Stimulated activated naive CD4-positive, alpha-beta T cell treated with Interleukin-2 at 50 U/mL for 16 hours (primary cell): ENCODE measurements around the gene PALLD.
"Not testable (repeated sequence)": the region's sequence is repeated elsewhere in the genome, so short reads cannot be mapped to it uniquely, and the experiment has no call there.

ENCODE experiments used
- DNase-seq: peaks from one replicate; lab custom pipeline; 2025; lab: John Stamatoyannopoulos, UW

Gene PALLD

DNA sequence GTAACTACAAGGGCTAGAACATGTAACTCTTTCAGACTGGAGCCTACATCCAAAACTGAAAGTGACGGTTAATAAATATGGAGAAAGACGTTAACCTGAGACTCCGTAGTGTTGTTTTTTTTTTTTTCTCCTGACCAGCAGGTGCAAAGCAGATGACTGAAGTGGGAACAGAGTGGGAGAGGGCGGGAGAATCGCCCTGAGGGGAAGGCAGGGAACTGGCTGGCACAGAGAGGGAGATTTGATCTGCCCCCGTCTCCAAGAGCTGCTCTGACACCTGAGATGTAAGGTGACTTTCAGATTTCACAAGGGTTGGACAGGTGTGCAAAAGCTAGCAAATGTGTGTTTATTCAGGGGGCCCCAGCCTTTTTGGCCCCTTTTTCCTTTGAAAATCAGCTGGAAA lies 180.2 kb downstream of the PALLD start:
- DNase-seq = no peak

DNA sequence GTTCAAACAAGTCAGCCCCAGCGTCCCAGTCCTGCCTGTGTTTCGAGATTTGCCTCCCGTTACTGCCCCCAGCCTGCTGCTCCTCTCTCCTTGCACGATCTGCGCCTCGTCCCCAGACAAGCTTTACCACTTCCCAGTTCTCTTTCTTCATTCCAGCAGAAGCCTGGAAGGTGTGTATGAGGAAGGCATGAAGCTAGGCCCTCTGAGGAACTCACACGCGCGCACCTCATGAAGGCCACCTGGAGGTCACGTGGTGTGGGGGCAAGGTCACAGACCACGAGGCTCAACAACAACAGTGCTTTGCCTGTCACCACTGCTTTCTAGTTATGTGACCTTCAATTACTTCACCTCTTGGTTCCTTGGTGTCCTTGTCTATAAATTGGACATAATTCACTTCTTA lies 181.0 kb downstream of the PALLD start:
- DNase-seq = no peak

DNA sequence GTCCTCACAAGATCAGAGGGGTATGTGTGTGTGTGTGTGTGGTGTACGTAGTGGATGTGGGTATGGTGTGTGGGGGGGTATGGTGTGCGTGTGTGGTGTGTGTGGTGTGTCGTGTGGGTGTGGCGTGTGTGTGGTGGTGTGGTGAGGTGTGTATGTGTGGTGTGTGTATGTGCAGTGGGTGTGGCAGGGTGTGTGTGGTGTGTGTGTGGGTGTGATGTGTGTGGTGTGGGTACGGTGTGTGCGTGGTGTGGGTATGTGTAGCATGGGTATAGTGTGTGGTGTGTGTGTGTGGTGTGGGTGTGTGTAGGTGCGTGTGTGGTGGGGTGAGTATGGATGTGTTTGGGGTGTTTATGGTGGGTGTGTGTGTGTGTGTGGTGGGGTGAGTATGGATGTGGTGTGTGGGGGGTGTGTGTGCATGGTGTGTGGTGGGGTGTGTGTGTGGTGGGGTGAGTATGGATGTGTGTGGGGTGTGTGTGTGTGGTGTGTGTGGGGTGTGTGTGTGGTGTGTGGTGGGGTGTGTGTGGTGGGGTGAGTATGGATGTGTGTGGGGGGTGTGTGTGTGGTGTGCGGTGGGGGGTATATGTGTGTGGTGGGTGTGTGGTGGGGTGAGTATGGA lies 182.0 kb downstream of the PALLD start:
- DNase-seq = no peak

DNA sequence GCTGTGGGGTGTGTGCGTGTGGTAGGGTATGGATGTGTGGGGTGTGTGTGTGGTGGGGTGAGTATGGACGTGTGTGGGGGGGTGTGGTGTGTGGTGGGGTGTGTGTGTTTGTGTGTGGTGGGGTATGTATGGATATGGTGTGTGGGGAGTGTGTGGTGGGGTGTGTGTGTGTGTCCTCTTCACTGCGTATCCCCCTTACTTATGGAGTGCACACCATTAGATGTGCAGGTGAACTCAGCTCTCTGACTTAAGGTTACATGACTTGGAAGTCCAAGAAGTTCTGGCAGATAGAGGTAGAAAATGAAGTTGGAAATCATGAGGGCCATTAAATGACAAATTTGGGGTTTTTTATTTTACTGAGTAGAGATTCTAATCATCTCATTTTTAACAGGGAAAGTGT lies 182.5 kb downstream of the PALLD start:
- DNase-seq = no peak

DNA sequence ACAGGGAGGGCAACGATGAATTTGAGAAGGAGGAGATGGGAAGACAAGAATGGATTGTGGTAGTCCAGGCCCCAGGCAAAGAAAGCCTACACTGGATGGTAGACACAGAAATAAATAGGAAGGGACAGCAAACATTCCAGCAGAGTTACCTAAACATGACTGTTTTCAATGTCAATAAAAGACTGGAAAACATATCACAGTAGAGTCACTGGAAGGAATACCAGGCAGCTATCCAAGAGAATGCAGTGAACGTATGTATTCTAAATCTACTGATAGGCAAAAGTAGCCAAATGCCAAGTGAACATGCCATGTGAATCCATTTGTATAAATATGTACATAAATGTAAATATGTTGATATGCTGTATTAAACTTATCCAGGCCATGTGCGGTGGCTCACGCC lies 183.0 kb downstream of the PALLD start:
- no peak for DNase-seq

DNA sequence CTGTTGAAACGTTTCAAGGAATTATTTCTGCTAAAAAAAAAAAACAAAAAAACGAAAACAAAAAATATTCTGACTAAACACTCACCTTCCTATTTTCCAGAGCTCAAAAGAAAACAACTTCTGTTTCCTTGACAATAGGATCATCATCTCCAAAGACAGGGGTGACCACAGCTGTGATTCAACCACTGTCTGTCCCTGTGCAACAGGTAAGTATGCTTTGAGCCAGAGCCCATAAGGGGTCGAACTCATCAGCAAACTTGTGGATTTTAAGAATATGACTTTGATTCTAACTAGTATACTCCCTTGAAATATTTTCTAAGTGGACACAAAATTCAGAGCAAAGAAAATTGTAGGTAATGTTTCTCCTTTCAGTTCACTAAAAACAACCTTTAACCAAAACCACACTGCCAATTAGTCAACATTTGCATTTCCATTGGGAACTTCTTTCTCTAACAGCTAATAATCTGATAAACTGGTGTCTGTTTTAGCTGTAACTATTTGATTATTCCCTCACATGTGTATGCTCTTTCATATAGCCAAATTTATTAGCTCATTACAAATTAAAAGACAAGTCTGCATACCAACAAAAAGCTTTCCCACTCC lies 186.1 kb downstream of the PALLD start:
- DNase-seq = no peak

DNA sequence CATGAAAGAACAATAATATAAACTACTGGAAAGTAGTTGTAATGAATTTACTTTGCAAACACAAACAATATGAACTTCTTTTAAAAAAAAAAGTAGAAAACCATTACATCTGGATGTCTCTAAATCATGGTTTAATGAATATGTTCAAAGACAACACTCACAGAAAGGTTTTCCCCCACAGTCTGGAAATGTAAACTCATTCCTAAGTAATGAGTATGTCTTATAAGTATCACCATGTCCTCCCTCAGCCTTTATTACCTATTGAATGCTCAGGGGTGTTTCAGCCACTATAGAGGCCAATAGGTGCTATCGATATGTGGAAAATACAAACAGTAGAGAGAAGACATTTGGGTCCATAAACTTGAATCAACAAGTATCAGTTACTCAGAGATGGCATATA lies 186.7 kb downstream of the PALLD start:
- DNase-seq = no peak

DNA sequence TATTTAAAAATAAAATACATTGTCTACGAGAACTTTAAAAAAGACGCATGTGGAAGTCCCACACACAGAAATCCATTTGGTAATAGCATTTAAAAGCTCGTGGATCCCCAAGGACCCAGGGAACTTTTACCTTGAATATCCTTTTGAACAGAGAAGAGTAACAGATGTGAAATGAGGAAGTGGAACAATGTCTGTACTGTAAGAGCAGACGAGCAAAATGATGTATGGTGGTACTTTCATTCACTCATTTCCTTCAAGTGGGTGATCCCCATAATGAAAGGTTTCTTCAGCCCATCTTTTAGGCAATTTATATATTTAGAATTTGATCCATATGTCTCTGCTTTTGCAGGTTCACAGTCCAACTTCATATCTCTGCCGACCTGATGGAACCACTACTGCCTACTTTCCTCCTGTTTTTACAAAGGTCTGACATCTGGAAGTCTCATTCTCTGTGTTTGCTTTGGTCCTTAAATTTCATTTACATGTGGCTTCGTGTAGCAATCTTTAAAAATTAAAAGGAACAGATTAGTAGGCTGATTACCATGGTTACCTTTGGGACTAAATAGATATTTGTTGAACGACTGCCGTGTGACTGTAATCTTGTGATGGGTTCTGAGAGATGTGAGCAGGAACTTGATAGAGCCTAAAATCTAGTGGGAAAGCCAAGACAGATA lies 188.4 kb downstream of the PALLD start:
- DNase-seq = no peak

DNA sequence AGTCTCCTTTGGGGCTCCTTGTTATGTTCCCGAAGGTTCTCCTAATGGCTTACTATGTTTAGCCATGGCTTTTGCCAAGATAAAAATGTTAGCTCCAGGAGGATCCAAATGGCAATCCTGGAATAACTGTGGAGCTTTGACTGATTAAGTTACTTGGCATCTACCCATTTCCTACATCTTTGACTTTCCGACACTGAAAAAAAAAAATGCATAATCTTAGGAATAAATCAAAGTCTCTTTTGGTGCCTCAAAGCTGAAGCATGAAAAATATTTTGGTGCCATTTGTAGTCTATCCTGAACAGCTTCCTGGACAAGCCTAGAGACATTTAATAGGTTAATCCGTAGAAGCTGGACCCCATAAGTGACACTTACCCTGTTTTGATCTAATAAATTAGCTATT lies 191.7 kb downstream of the PALLD start:
- no peak for DNase-seq

DNA sequence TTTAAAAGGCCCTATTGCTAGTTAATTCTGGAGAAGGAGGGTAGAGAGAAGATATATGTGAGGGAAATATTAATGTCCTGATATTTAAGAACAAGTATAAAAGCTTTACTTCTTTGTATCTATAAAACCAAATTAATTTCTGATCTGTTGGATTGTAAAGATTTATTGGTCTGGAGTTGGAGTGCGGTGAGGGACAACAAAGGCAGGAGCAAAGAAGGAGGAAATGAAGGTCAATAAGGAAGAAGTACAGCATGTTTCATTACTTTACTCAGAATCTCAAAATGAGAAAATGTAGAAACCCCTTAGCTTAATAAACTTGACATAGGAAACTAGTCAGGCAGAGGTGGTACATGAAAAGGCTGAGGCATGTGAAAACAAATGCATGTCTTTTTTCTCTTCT lies 192.9 kb downstream of the PALLD start:
- no peak for DNase-seq

DNA sequence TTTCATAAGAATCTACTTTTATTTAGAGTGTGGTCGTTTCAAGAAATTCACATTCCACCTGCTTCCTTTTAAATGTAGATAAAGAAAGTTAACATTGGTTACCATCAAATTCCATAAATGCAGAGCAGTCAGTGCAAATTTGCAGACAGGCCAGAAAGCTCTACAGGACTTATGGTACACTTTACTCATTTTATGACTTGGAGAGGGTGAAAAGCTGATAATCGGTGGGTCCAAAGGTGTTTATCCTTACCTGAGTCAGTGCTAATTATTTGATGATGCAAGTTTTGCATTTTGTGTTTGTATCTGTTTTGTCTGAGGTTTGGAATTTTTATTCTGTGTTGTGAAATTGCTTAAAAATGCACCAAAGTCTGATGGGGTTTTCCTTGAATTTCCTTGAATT lies 193.3 kb downstream of the PALLD start:
- DNase-seq = no peak

DNA sequence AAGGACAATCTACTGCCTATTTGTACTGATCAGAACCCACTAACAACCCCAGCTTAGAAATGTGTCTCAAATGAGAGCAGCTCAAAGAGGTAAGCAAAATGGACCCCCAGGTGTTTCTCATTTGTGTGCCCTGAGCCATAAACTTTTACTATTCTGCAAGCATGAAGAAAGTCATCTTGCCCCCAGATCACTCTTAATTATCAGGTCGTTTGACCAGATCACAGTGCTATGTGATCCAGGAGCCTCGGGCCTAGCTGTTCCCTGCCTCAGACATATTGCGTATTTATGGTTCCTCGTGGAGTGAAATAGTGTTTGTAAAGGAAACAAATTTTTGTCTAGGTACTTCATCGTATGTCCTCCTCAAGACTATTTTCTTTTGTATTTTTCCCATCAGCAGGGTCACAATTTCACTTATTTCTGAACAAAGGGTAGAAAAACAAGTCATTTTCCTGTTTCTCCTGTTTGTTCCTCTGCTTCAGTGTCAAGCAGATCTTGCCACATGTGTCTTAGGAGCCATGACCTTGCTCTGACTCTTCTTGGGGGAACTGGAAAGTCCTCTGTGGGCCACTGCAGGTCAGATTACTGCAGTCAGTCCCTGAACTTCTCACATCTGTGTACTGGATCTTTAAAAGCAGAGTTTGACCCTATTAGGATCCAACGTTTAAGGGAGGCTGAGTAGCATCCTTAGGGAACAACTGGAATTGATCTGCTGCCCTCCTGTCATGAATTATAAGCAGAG lies 194.9 kb downstream of the PALLD start:
- DNase-seq = no peak

DNA sequence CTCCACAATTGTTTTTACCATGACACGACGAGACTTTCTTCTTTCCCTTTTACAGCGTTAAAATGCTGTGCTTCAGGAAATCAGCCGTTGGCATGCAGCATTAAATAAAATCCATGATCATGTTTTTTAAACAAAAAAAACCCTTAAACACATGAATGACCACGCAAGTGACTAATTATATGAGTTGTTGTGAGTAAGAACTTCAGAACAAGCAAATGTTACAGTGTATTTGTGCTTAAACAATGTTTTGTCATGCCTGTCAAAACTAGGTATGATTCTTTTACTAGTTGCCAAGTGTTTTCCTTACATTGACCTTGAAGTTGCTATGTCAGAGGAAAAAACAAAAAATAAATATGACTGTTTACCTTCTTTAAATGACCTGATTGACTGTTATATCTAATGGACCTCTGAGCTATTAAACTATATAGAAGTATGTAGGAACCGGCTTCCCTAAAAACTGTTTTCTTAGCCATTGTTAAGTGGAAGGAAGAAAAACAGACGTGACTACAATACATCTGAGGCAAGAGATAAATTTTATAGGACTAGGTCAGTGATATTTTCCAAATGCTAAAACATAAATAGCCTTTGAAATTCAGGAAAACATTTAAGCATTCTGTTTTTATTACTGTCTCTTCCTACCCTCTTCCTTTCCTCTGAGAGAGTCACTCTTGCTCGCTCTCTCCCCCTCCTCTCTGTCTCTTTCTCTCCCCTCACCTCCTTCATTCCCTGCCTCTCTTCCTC lies 197.1 kb downstream of the PALLD start:
- DNase-seq = no peak

DNA sequence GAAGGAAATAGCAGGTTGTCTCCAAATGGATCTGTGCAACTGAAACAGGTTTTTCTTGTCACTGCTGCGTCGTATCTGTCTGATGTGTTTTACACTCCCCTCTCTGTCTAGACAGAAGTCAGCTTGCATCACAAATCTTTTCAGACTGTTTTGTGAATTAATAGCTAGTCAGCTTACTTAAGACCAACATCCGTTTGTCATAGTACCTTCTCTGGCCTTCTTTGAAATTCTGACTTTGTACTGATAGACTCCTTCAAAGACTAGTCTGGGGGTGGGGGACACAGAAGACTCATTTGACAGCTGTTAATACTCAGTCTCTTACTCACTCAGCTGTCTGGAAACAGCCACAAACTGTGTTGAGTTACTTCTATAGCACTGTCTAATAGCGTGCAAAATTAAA lies 197.8 kb downstream of the PALLD start:
- DNase-seq = no peak

DNA sequence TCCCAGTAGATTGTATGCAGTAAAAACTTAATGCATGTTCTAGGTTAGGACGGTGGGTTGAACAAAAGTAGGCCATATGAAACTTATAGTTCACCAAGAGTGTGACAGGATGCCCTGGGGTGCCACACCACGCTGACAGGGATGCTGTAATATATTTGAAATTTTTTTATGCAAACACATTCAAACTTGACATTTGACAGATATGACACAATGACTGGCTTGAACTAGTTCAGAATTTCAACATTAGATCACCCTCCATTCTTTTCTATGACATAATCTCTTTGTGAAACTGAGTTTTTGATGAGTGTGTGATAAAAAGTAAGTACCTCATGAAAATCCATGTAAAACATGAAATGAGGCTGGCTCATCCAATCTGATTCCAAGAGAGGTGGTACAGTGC lies 198.4 kb downstream of the PALLD start:
- DNase-seq = no peak

DNA sequence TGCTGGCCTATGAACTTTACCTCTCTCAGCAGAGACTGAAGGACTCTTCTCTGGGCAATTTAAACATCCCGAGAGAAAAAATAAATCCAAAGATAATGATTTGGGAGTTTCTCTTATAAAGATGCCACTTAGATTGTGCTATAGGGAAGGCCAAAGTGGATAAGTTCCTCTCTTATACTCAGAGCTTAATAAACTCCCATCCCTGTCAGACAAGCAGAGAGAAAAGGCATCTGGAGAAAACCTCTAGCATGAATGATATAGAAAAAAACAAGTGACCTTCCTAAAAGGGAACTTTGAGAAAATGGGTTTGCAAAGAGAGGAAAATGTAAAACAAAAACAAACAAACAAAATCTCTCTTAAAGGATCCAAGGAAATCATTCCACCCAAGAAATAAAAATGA lies 199.4 kb downstream of the PALLD start:
- DNase-seq = no peak

DNA sequence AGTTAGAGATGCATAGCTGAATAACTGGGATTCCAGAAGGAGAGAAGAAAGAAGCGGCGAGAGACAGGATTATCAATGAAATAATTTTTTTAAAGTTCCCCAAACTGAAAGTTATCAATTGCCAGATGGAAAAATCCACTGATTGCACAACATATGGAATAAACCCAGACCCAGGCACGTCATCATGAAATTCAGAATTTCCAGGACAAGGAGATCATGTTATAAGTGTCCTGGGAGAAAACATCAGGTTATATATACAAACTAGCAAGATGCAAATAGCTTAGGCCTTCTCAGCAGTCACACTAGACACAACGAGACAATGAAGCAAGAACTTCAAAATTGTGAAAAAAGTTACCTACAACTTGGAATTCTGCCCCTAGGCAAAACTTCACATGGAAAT lies 200.0 kb downstream of the PALLD start:
- no peak for DNase-seq

DNA sequence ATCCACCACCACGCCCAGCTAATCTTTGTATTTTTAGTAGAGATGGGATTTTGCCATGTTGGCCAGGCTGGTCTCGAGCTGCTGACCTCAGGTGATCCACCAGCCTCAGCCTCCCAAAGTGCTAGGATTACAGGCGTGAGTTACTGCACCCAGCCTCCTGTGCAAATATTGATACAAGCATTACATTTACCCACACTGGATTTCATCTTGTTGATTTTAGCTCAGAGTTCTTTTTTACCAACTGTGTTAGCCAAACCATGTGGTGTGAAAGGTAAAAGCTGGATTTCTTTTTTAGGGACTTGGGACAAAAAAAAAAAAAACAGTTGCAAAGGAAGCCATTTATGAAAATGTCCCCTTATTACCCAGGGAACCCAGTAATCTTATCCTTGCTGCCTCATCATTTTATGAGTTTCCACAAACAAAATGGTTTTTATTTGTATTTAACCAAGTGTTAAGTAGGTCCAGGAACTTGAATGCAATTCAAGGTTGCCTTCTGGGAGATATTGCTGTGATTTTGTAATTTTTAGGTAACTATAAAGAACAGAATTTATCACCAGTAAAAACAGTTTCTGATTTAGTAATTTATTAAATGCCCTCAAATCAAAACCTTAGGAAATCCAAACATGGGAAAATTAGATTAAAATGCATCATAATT lies 202.5 kb downstream of the PALLD start:
- DNase-seq = no peak

DNA sequence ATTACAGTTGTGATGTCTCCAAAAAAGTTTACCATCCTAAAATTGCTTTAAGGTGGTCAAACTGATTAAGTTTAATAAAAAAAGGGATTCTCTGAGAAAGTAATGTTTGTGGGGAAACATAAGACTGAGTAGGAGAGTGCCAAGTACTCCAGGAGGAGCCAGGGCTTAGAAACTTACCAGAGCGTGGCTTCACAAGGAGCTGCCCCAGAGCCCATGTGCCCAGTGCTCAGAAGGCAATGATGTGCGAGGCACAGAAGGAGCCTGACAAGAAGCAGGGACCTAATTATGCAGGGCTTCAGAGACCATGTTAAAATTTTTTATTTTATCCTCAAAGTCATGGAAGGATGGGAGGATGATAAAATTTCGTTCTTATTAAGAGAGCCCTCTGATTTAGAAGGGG lies 204.2 kb downstream of the PALLD start:
- no peak for DNase-seq

DNA sequence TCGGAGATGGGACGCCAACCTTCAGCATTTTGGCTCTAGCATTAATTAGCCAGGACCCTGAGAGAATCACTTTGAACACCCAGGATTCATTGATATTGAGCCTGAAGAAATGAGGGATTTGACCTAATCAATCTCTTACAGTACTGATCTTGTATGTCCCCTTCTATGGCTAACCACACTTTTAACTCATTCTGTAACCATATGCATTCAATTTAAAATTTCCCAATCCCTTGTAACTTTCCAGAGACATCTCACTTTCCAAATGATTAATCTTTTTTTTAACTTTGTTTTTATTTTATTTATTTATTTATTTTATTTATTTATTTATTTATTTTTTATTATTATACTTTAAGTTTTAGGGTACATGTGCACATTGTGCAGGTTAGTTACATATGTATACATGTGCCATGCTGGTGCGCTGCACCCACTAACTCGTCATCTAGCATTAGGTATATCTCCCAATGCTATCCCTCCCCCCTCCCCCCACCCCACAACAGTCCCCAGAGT lies 205.8 kb downstream of the PALLD start:
- DNase-seq = not testable (repeated sequence)

DNA sequence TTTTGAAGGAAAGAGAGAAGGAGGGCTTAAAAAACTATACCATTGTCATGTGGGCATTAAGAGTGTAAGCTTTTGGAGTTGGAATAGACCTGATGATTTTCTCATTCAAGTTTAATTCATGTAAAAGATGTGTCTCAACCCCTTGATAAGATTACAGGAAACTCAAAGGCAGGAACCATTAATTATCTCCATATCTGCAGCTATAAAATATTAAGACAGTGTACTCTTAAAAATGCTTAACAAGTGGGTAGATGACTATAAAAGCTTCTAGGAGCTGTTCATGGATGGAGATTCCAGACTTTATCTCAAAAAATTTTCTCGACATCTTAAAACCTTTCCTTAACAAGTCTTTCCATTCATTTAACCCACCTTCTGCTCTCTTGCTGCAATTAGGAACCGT lies 208.3 kb downstream of the PALLD start:
- DNase-seq = no peak

DNA sequence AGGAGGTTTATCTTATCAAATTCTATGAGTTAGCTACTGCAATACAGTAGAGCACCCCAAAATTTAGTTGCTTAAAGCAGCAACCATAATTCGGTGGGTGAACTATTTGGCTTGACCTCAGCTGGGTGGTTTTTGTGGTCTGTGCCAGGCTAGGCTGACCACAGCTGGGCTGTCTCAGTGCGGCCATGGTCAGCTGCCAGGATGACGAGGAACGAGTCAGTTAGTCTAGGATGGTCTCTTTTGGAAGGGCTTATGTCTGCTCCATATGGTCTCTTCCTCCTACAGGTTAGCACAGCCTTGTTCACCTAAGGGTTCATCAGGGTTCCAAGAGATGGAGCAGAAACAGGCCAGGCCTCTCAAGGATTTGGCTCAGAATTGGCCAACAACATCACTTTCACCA lies 210.4 kb downstream of the PALLD start:
- DNase-seq = no peak
